Measurements from ENCODE around the gene MYH11.
"Not testable (repeated sequence)": the region's sequence is repeated elsewhere in the genome, so short reads cannot be mapped to it uniquely, and the experiment has no call there.

Gene MYH11

GRCh38 chr16:15658556-15658955 lies 198.3 kb downstream of the MYH11 start:
- no peak for TF ChIP-seq CTCF (conservative IDR thresholded peaks at IDR 0.05)

GRCh38 chr16:15658149-15658548 lies 198.7 kb downstream of the MYH11 start:
- no peak overlapping the region for H3K27ac ChIP-seq
- no peak for TF ChIP-seq CTCF (conservative IDR thresholded peaks at IDR 0.05)

More at GRCh38 chr16:15658556-15658955, 198.3 kb downstream of the MYH11 start:
- no peak overlapping the region for H3K27ac ChIP-seq

DNA sequence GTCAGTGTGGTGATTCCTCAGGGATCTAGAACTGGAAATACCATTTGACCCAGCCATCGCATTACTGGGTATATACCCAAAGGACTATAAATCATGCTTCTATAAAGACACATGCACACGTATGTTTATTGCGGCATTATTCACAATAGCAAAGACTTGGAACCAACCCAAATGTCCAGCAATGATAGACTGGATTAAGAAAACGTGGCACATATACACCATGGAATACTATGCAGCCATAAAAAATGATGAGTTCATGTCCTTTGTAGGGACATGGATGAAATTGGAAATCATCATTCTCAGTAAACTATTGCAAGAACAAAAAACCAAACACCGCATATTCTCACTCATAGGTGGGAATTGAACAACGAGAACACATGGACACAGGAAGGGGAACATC lies 201.3 kb downstream of the MYH11 start:
- H3K27ac ChIP-seq: not testable (repeated sequence)

- no peak overlapping the region for H3K27ac ChIP-seq
- no peak for TF ChIP-seq CTCF (conservative IDR thresholded peaks at IDR 0.05)
These were observed 202.2 kb downstream of the MYH11 start for GRCh38 chr16:15654591-15654990.

DNA sequence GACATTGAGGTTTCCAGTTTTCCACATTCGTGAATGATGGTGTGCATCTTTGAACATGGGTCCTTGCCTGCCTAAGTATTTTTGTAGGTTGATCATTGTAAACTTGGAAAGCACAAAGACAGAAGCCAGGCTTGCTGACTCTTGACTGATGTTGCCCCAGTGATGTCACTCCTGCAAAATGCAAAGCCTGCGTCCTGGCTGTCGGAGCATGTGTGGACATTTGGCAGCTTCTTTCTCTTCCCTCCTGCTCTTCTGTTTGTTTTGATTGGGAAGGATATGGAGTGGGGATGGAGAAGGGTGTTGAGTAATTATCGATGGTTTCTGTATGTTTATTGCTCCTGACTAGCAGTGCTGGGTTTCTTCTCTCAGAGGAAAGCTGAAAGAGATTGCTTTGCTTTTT lies 203.6 kb downstream of the MYH11 start:
- H3K27ac ChIP-seq: peak overlapping the region; percentile 30

More for the DNA sequence above, 203.6 kb downstream of the MYH11 start:
- no peak for TF ChIP-seq CTCF (conservative IDR thresholded peaks at IDR 0.05)
